ENCODE data around the gene PEX3. TPM values are rescaled to one million over a fixed set of nuclear protein-coding genes. Genes with fewer than 3 reads are reported as not detected.

PEX3 gene
- total RNA-seq, 2 donors from 2014 or later, result 8.2 to 10.2 TPM

DNA sequence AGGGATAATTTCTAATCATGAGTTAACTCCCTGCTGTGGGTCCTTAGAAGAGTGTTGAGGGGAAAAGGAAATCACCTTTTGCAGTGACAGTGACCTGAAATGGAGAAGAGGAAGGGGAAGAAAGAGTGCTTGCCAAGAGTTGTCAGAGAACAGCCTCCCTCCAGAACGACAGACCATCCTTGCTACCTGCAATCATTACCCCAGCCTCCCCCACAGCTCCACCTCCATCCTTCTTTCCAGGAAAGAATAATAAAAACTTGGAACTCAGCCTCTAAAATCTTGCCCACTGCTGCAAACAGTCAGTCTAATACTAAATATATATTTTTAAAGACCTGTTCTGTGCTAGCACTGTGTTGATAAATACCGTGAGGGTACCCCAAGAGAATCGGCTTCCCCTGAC, 89.6 kb downstream of the PEX3 start:
- Mint-ChIP-seq H3K4me1 (peaks cover 50% of the 10 kb centered on the region), H3K36me3 (ENCODE audit: low read depth) (peaks cover under 1% of the 10 kb centered on the region), H3K4me3 (peak overlapping the region; percentile 91), H3K27ac (peak overlapping the region; percentile 97), H3K27me3 (no peaks in the 10 kb centered on the region)
- DNase-seq, result no peak
- no peaks in the 10 kb centered on the region for H3K9me3 ChIP-seq (ENCODE audit: control insufficient read depth, low read length, poor library complexity, severe bottlenecking)
- no peak for ATAC-seq

Other genes starting within 250 kb of the PEX3 start
- gene ADAT2, start 110 bp upstream of the PEX3 start, total RNA-seq, result 10 to 100 TPM; 19.1 to 19.8 TPM
- 1 to 10 TPM; 7.8 to 8.3 TPM for gene FUCA2, start 60.9 kb downstream of the PEX3 start, total RNA-seq
- 10 to 100 TPM; 66.1 to 66.3 TPM for gene PHACTR2, start 227.2 kb downstream of the PEX3 start, total RNA-seq